GM21390 (cell line): ENCODE results near the gene CPLX1.

Source experiments
- ATAC-seq: cut with Tn5 transposase; IDR thresholded peaks from one replicate; pipeline ENCODE4 v1.9.1; 2021; ENCODE audit not compliant: unreplicated experiment

The CPLX1 gene

DNA sequence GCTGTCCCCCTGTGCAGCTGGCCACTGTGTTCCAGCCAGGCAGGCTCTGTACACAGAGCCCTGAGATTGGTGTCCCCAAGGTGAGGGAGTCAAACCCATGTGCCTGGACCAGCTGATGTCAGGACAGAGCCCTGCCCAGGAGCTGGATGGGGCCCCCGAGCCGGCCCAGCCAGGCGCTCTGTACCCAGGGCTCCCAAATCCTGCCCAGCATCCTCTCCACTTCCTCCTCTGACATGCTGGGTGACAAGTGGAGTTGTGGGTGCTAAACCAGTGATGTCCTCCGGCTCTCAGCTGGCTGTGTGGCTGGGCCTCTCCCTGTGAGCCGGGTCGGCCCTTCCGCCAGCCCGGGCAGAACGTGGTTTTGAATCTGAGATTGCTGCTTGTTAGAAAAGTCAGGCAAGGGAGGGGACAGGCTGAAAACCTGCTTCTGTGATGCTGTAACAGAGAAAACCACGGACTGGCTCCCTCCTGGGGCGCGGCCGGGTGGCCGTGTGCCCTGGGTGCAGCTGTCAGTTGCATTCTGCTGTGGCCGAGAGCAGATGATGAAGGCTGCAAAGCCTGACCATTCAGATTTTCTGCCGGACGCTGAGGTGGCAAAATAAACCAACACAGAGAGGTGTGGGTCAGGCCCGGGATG is 7.9 kb upstream of the CPLX1 start:
- no peak for ATAC-seq

DNA sequence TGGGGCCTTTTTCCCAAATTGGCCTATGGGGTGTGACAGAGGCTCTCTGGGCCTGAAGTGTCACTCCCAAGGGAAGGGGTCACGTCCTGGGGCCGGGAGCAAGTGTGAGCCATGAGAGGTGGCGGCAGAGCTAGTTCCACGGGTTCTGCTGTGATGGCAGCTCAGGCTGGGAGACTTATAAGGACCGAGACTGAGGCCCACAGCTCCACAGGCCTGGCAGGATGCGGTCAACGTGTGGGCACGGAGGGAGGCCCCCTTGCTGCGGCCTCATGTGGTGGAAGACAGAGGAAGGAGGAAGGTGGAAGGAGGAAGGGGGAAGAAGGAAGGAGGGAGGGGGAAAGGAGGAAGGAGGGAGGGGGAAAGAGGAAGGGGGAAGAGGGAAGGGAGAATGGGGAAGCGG is 7.2 kb upstream of the CPLX1 start:
- no peak for ATAC-seq

DNA sequence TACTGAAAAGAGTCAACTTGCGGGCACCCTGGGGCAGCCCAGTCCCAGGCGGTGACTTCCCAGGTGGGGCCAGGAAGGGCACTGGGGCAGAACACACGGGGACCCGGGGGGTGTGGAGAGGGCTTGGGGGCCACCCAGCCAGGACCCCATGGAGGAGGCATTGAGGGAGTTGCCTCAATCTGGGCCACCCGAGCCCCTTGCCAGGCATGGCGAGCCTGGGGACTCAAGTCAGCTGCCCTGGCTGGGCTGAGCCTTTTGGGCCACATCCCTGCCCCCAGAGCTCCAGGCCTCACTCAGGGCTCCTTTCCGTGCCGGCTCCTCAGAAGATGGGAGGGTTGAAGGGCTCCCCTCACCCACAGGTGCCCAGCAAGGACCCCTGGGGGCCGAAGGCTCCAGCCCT is 6.6 kb upstream of the CPLX1 start:
- no peak for ATAC-seq

DNA sequence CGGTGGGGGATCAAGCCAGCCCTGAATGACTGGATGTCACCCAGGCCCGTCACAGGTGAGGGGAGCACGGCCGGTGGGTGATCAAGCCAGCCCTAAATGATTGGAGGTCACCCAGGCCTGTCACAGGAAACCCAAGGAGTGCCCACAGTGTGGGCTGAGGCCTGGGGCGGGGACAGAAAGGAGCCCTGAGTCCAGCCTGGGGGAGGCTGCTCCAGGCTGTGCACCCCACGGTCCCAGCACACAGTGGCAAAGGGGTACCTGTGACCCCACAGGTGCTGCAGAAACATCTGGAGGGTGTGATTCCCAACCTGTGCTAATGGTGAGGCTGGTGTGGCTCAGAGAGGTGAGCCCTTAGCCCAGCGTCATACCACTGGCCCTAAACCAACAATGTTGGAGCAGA is 6.2 kb upstream of the CPLX1 start:
- no peak for ATAC-seq

DNA sequence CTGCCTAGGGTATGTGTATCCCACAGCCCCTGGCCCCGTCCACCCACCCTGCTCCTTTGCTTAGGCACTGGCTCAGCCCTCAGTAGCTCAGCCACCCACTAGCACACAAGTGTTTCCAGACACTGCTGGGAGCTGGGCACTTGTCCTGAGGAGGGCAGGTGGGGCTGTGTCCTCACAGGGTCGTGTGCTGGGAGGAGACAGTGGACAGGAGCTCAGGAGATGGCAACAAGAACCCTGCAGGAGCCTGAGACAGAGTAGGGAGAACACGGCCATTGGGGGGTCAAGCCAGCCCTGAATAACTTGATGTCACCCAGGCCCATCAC is 5.5 kb upstream of the CPLX1 start:
- no peak for ATAC-seq

DNA sequence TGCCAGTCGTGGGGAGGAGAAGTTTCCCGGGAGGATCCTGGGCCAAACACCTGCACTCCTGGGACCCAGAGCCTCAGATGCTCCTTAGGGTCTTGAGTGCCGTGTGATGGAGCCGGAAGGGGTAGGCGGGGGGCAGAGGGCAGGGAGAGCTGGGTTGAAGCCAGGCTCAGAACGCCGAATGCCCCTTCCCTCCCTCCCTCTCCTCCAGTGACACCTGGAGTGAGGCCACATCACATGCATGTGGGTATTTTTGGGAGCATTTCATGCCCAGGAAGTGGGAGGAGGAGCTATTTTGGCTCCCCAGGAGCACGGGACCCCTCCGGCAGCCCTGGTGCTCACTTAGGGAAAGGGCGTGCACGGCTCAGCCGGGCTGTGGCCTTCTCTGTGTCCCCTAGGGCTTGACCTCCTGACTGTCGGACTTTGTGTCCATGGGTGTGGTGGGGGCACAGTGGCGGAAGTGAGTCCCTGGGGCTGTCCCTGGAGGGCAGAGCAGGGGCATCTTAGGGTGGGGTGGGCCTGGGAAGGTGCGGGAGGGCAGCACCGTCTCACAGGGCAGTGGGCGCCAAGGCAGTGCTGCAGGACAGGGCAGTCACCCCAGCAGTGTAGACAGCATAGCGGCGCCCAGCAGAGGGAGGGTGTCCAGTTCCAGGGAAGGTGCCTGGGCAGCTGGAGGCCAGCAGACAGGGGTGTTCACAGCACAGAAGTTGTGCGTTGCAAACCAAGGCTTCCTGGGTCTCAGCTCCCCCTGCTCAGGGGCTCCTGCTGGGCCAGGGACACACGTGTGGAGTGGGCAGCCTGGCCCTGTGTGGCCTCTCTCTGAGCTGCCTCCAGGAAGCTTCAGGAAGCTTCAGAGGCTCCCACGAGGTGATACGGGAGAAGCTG is 4.9 kb upstream of the CPLX1 start:
- no peak for ATAC-seq

DNA sequence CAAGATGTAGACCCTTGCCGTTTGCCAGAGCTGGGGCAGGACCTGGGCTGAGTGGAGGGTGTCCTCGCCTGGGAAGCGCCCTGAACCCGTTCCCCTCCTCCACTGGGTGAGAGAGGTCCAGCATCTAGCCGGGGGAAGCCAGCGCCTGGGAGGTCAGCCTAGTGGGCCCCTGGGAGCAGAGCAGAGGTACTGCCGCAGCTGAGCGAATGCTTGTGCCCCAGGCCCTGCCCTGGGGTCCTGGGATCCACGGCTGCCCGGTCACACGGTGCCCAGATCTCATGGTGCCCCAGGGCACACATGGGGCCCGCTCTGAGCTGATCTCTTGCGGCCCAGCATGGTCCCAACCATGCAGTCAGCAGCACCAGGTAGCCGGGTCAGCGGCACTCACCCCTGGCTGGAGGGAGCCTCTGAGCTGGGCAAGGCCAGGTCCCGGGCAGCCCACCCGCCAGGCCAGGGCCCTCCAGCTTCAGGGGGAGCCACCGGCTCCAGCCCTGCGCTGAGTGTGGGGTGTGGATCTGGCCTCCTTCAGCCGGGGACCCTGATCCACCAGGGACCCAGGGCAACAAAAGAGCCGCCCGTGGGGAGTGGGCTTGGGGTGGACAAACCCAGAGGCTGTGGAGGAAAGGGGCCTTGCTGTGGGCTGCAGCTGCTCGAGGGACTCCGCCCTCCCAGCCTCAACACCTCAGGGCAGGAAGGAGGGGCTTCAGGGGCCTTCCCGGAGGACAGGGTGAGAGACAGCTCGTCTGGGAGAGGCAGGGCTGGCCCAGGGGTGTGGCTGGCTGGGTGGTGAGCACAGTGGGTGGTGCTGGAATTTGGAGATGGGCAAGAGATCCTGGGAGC is 4.1 kb upstream of the CPLX1 start:
- ATAC-seq, result no peak

DNA sequence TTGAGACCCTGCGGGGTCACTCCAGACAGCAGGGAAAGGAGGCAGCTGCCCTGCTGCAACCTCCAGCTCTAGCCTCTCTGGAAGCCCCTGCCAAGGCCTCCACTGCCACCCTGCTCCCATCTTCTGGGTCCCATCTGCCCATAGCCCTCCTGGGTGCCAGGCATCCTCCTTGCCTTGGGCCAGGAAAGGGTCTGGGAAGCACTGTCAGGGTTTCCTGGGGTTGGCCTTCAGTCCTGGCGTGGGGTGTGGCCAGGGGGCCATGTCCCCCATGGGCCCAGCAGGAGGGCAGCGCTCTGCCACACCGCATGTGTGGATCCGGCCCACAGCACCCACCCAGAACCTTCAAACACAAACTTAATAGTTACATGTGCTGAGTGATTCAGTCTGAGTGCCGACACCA is 3.4 kb upstream of the CPLX1 start:
- no peak for ATAC-seq

DNA sequence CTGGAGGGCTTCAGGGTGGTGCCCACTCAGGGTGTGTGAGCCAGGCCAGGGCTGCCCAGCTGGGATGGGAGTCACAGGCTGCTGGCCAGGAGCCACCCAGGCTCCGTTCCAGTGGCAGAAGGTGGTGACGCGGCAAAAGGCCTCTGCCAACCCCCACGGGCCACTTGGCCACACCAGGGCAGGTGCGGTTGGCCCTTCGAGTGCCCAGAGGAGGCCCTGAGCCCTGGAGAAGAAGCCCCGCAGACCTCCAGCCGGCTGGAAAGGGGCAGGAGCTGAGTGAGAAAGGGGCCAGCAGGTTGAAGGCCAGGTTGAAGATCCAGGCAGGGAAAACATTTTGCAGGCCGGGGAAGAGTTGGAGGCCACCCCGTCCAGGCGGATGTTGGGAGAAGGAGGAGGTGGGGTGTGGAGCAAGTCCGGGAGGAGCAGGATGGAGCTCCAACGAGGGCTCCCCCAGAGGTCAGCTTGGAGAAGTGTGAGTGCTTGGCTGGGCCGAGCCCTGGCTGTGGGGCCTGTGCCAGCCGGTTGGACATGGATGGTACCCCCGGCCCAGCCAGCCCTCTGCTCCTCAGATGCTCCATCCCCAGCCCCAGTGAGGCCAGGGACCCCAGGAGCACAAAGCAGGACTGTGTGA is 2.8 kb upstream of the CPLX1 start:
- no peak for ATAC-seq

DNA sequence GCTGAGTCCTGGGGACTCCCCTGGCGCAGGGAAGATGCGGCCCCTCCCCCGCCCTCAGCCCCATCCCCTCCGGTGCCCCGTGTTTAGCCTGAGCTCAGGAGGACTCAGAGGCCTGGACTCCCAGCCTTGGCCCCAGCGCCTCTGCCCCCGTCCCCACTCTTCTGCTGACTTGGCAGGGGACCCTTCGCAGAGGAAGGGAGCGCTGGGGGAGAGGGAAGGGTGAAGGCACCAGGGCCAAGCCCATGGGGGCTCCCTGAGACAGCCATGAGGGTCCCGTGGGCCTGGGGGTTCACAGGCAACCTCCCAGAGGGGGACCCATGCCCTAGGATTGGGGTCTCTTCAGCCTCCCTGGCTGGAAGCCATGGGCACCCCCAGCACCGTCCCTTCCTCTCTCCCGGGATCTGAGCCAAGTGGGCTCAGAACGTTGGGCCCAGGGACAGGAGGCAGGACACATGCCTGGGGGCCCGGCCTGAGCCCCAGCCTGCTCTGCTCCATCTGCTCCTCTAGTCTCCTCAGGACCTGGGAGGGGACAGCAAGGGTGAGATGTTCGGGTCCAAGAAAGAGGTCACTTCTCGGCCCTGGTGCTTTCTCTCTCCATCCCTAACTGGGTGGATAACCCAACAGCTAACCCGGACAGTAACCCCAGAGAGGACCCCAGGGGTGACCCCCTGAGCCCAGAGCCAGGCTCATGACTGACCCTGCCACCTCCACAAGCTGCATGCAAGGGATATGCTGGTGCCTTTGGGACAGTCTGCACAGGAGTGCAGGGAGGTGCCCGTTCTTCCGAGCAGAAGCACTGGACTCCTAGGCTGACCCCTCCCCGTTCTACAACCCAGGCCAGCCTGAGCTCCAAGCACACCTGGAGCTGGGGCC is 1.5 kb upstream of the CPLX1 start:
- ATAC-seq, result no peak

DNA sequence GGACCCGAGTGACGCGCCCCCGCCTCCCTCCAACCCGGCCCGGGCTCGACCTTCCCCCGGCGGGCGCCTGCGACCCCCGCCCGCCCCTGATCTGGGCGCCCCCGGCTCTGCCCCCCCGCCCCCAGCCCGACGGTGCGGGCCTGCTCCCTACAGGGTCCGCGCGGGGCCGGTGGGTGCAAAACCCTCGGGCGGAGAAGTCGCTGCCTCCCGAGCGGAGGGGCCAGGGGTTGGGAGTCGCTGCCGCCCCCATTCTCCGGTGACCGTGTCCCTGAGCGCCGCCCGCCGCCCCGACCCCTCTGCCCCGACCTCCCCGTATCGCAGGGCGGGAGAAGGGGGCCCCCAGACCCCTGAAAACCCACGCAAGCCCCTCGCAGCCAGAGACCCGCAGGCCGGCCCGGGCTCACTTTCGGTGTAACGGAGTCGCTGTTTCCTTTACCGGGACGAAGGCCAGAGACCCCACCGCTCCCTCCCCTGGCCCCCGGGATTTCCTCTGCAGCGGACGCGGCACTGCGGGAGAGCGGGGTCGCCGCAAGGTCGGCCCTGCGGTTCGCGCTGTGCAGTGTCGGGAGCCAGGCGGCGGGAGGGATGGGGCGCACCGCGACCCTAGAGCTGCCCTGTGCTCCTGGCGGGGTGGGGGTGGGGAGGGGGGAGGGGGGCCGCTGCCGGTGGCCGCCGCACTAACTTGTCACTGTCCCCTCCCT is 729 bp upstream of the CPLX1 start:
- no peak for ATAC-seq

DNA sequence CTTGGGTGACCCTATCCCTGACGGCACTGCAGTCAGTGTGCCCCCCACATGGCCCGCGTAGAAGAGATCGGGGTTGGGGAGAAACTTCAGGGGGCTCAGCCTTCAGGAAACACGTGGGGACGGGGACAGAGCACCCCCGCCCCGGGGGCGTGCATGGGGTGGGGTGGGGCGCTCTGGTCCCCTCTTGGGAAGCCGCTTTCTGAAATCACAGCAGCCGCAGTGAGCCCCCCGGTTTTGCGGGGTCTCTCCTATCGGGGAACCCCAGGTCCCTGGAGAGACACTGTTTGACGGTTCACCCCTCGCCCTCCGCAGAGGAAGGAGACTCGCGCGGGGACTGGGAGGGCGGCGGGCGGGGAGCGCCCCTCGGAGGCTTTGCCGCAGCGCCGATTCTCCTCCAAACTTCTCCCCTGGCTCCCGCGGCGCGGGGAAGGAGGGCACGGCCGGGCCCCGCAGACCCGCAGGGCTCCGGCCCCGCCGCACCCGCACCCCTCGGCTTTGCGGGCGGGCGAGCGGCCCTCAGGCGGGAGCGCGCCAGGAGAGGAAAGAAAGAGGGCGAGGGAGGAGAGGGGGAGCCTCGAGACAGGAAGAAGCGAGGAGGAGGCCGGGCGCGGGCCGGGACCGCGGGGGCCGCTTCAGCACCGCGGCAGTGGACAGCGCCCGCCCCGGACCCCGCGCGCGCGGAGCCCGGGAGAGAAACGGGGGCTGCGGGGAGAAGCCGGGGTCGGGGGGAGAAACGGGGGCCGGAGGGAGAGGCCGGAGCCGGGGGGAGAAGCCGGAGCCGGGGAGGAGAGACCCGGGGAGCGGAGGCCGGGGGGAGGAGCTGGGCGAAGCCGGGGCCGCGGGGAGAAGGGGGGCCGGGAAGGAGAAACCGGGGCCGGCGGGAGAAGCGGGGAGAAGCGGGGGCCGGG is 612 bp downstream of the CPLX1 start:
- no peak for ATAC-seq

DNA sequence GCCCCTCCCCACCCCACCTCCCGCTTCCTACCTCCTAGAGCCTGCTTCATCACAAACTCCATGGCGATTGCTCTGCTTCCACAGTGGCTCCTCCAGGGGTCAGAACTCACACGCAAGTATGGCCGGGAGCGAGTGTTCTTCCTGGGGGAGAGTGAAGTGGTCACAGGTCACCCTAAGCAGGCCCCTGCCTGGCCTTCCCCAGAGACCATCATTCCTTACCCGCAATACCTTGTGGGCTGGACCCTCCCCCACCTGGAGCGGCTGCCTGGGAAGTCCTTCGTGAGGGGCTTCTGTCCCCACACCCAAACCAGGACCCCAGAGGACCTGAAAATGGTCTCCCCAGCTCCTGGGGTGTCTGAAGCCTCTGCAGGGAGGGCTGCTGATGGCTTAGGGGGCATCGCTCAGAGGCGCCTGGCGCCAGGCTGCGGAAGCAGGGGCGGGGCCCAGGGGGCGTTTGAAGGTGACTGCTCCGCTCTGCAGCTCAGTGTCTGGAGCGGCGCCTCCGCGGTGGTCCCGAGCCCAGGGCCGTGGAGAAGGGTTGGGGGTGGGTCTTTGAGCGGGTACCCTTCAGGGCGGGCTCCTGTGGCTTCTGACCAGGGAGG is 1.4 kb downstream of the CPLX1 start:
- no peak for ATAC-seq

DNA sequence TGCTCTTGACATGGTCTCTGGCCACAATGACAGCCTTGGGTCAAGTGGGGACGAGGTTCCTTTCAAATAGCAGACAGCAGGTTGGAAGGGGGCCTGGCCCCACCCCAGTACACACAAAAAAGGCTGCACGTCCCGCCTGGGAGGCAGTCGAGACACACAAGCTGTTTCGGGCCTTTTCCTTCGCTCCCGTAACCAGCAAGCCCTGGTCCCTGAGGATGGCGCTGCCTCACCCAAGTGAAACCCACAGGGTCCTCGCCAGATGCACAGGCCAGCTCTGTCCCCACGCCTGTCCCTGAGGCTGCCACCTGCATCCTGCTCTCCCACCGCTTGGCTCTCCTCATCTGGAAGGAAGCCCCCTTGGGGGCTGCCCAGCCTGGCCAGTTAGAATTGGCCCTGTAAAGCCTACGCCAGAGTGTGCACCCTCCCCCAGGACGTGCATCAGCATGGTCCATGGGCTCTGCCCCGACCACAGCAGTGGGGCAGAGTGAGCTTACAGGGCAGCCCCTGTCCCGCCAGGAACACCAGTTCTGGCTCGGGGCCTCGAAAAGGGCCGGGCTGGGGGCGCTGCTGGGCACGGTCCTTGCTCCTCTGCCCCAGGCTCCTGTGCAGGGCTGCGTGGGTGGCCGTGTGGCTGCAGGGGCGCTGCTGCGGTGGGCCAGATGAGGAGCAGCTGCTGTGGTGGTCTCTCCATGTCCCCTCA is 2.0 kb downstream of the CPLX1 start:
- no peak for ATAC-seq

DNA sequence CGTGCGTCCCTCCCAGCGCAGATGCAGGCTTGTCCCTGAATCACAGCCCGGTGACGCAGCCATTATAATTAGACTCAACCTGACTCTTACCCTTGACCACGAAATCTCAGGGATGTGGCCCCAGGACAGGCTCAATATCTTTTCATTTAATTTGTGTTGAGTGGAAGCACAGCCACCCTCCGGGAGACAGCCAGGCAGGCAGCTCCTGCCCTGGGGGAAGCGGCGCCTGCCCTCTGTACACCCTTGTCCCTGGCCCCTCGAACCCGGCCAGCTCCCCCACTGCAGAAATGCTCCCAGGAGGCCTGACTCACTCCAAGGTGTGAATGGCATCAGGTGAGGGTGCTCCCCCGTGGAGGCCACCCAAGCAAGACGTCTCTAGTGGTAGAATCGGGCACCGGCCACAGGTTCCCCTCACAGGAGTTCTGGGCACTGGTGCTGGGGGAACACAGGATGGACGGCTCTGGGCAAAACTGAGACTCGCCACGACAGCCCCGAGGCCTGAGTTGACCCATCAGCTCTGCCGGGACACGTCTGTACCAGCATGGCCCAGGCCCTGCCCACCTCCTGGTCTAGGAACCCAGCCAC is 2.7 kb downstream of the CPLX1 start:
- no peak for ATAC-seq

DNA sequence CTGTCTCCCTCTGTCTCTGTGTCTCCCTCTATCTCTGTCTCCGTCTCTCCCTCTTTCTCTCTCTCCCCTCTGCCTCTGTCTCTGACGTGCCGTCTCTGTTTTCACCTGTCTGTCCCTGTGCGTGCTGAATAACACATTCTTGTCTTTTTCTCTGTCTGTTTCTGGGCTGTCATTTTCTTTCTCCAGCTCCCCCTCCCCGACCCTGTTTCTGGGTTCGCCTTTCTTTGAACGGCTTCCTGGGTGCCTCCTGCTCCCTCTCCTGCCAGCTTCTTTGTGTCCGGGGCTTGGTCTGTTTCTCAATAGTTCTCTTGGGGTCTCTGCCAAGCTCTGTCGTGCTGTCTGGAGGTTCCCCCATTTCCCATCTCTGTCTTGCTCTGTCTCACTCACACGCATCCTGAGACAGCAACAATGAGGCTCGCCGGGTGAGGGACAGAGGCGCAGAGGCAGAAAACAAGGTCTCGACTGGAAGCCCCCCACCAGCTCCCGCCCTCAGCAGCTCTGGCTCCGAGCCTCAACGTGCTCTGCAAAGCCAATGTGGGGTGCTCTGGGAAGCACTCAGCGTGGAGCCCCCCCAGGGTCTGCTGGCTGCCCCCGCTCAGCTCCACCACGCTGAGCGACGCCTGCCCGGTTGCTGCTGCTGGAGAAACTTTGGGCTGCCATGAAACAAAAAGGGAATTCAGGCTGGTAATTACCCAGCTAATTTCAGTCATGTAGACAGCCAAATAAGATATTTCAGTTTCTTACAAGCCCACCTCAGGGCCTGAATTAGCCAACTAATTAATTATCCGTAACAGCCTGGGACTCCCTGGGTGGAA is 3.4 kb downstream of the CPLX1 start:
- ATAC-seq, result no peak

DNA sequence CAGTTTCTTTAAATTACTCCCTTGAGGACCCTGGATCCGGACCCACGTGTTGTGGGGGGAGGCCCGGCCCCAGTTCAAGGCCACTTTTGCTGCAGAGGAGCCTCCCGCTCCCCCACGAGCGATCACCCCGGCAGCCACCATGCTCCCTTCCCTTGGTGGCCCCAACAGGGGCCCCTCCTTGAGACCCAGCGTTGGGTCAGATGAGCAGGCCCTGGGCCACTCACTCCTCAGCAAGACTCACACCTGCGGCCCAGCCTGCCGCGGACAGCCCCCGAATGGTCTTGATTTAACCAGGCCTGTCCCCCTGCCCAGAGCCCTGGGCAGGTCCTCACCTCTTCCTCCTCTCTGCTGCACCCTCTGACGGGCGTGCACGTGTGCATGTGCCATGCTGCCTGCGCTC is 4.3 kb downstream of the CPLX1 start:
- ATAC-seq, result no peak
